Measurements from ENCODE around the gene COL2A1.

GRCh38 chr12:48050174-48050573 lies 45.9 kb upstream of the COL2A1 start:
- TF ChIP-seq CTCF (tag by site-specific recombination; IDR thresholded peaks at IDR 0.05) (no peak), ZNF16 (tag by site-specific recombination; IDR thresholded peaks at IDR 0.05; ENCODE audit: low read depth) (no peak), ZNF561 (tag by site-specific recombination; IDR thresholded peaks at IDR 0.05; ENCODE audit: borderline replicate concordance) (no peak), ZNF132 (tag by site-specific recombination; IDR thresholded peaks at IDR 0.05; ENCODE audit: borderline replicate concordance) (no peak), ZNF549 (tag by site-specific recombination; IDR thresholded peaks at IDR 0.05) (no peak), MYNN (tag by site-specific recombination; IDR thresholded peaks at IDR 0.05; ENCODE audit: borderline replicate concordance) (no peak), ZNF596 (tag by site-specific recombination; IDR thresholded peaks at IDR 0.05) (no peak), ZNF24 (tag by site-specific recombination; IDR thresholded peaks at IDR 0.05) (no peak), RBAK (tag by site-specific recombination; IDR thresholded peaks at IDR 0.05) (no peak)
- TF ChIP-seq, protein P1, sequence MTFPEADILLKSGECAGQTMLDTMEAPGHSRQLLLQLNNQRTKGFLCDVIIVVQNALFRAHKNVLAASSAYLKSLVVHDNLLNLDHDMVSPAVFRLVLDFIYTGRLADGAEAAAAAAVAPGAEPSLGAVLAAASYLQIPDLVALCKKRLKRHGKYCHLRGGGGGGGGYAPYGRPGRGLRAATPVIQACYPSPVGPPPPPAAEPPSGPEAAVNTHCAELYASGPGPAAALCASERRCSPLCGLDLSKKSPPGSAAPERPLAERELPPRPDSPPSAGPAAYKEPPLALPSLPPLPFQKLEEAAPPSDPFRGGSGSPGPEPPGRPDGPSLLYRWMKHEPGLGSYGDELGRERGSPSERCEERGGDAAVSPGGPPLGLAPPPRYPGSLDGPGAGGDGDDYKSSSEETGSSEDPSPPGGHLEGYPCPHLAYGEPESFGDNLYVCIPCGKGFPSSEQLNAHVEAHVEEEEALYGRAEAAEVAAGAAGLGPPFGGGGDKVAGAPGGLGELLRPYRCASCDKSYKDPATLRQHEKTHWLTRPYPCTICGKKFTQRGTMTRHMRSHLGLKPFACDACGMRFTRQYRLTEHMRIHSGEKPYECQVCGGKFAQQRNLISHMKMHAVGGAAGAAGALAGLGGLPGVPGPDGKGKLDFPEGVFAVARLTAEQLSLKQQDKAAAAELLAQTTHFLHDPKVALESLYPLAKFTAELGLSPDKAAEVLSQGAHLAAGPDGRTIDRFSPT (tag by site-specific recombination; IDR thresholded peaks at IDR 0.05), result no peak
- TF ChIP-seq, protein P2, sequence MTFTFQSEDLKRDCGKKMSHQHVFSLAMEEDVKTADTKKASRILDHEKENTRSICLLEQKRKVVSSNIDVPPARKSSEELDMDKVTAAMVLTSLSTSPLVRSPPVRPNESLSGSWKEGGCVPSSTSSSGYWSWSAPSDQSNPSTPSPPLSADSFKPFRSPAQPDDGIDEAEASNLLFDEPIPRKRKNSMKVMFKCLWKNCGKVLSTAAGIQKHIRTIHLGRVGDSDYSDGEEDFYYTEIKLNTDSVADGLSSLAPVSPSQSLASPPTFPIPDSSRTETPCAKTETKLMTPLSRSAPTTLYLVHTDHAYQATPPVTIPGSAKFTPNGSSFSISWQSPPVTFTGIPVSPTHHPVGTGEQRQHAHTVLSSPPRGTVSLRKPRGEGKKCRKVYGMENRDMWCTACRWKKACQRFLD (tag by site-specific recombination; IDR thresholded peaks at IDR 0.05), result no peak

All from HEK293 (cell line).